SK-N-SH treated with all-trans-retinoic acid at 6 μM for 48 hours (cell line): ENCODE results near the gene HELZ.

Experiments used
- ATAC-seq: fragments of 200-7000 bp; cut with Tn5 transposase; 3 replicates; pipeline ENCODE4 v1.9.1; 2020; ENCODE audit warnings: mild to moderate bottlenecking, moderate library complexity
- BACH2 ChIP-seq: fragments of 250-450 bp; sonication (Bioruptor Pico); IDR thresholded peaks from 2 replicates; pipeline ENCODE4 v1.9.0; 2021; ENCODE audit warnings: mild to moderate bottlenecking, borderline replicate concordance
- ESRRG ChIP-seq: fragments of 250-450 bp; sonication (Bioruptor Pico); IDR thresholded peaks from 2 replicates; pipeline ENCODE4 v1.6.1; 2021; ENCODE audit warnings: mild to moderate bottlenecking
- GLIS3 ChIP-seq: fragments of 250-450 bp; sonication (Bioruptor Pico); IDR thresholded peaks from 2 replicates; pipeline ENCODE4 v1.5.0; 2020; ENCODE audit warnings: mild to moderate bottlenecking, moderate library complexity
- ISL1 ChIP-seq: fragments of 250-450 bp; sonication (Bioruptor Pico); IDR thresholded peaks from 2 replicates; pipeline ENCODE4 v2.1.2; 2022; ENCODE audit warnings: mild to moderate bottlenecking, moderate library complexity
- PPARA ChIP-seq: fragments of 250-450 bp; sonication (Bioruptor Pico); IDR thresholded peaks from 2 replicates; pipeline ENCODE4 v1.5.0; 2020; ENCODE audit warnings: mild to moderate bottlenecking, borderline replicate concordance
- RARB ChIP-seq: fragments of 250-450 bp; sonication (Bioruptor Pico); IDR thresholded peaks from 2 replicates; pipeline ENCODE4 v1.8.0; 2021; ENCODE audit warnings: mild to moderate bottlenecking, moderate library complexity
- SNAI2 ChIP-seq: fragments of 250-450 bp; sonication (Bioruptor Pico); IDR thresholded peaks from 2 replicates; pipeline ENCODE4 v1.5.0; 2020; ENCODE audit warnings: mild to moderate bottlenecking, moderate library complexity
- TOX ChIP-seq: fragments of 250-450 bp; sonication (Bioruptor Pico); IDR thresholded peaks from 2 replicates; pipeline ENCODE4 v1.8.0; 2021; ENCODE audit warnings: mild to moderate bottlenecking, moderate library complexity, borderline replicate concordance
- TSHZ2 ChIP-seq: fragments of 250-450 bp; sonication (Bioruptor Pico); IDR thresholded peaks from 2 replicates; pipeline ENCODE4 v1.5.0; 2020; ENCODE audit warnings: mild to moderate bottlenecking, moderate library complexity
- ZC3H10 ChIP-seq: fragments of 250-450 bp; sonication (Bioruptor Pico); IDR thresholded peaks from 2 replicates; pipeline ENCODE4 v1.5.1; 2021; ENCODE audit warnings: mild to moderate bottlenecking, moderate library complexity
- ZFP3 ChIP-seq: fragments of 250-450 bp; sonication (Bioruptor Pico); IDR thresholded peaks from 2 replicates; pipeline ENCODE4 v1.5.0; 2020; ENCODE audit warnings: mild to moderate bottlenecking, moderate library complexity
- ZFP30 ChIP-seq: fragments of 450-650 bp; formaldehyde crosslinking; IDR thresholded peaks from 2 replicates; pipeline ENCODE4 v1.5.0; 2022; ENCODE audit warnings: mild to moderate bottlenecking, moderate library complexity
- ZNF565 ChIP-seq: fragments of 450-650 bp; formaldehyde crosslinking; conservative IDR thresholded peaks from 2 replicates; pipeline ENCODE4 v1.5.0; 2020; ENCODE audit warnings: low read depth, mild to moderate bottlenecking, moderate library complexity
- ZNF70 ChIP-seq: fragments of 450-650 bp; formaldehyde crosslinking; IDR thresholded peaks from 2 replicates; pipeline ENCODE4 v1.5.0; 2020; ENCODE audit warnings: mild to moderate bottlenecking, moderate library complexity
- TF ChIP-seq, protein P1 (sequence below): fragments of 250-450 bp; sonication (Bioruptor Pico); IDR thresholded peaks from 2 replicates; pipeline ENCODE4 v1.8.0; 2021; ENCODE audit warnings: low read depth, mild to moderate bottlenecking, moderate library complexity, borderline replicate concordance
- TF ChIP-seq, protein P2 (sequence below): fragments of 250-450 bp; sonication (Bioruptor Pico); IDR thresholded peaks from 2 replicates; pipeline ENCODE4 v1.5.1; 2021; ENCODE audit warnings: mild to moderate bottlenecking, moderate library complexity
- TF ChIP-seq, protein P3 (sequence below): fragments of 250-450 bp; sonication (Bioruptor Pico); IDR thresholded peaks from 2 replicates; pipeline ENCODE4 v1.8.0; 2020; ENCODE audit warnings: mild to moderate bottlenecking, moderate library complexity, borderline replicate concordance
- TF ChIP-seq, protein P4 (sequence below): fragments of 250-450 bp; sonication (Bioruptor Pico); IDR thresholded peaks from 2 replicates; pipeline ENCODE4 v1.5.1; 2020; ENCODE audit warnings: low read depth, mild to moderate bottlenecking, moderate library complexity

The HELZ gene

DNA sequence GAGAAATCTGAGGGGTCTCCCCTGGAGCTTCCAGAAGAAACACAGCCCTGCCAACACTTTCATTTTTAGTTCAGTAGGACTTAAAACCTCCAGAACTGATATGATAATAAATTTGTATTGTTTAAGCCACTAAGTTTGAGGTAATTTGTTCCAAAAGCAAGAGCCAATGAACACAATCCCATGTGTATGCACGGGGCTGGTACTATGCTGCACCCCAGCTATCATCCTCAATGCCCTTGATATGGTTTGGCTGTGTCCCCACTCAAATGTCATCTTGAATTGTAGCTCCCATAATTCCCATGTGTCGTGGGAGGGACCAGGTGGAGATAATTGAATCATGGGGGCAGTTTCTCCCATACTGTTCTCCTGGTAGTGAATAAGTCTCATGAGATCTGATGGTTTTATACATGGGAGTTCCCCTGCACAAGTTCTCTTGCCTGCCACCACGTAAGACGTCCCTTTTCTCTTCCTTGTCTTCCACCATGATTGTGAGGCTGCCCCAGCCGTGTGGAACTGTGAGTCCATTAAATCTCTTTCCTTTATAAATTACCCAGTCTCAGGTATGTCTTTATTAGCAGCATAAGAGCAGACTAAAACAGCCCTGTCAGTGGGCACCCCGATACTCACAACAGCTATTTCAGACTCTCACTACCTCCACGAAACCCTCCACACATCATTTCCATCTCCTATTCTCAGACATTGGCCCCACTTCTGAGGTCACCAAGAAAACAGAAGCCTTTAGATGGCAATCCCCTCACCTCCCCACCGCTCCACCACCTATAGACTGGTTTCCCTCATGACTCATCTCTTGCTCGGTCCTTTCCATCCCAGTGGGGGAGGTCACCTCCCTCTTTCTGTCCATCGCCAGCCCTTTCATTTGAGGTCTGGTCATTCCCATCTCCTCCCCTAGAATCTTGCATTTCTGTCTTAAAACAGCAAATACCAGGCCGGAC lies 209.6 kb downstream of the HELZ start:
- ATAC-seq, result no peak
- TF ChIP-seq BACH2 (CRISPR knock-in tag) (no peak), SNAI2 (no peak), PPARA (no peak)
- TF ChIP-seq, protein P1, sequence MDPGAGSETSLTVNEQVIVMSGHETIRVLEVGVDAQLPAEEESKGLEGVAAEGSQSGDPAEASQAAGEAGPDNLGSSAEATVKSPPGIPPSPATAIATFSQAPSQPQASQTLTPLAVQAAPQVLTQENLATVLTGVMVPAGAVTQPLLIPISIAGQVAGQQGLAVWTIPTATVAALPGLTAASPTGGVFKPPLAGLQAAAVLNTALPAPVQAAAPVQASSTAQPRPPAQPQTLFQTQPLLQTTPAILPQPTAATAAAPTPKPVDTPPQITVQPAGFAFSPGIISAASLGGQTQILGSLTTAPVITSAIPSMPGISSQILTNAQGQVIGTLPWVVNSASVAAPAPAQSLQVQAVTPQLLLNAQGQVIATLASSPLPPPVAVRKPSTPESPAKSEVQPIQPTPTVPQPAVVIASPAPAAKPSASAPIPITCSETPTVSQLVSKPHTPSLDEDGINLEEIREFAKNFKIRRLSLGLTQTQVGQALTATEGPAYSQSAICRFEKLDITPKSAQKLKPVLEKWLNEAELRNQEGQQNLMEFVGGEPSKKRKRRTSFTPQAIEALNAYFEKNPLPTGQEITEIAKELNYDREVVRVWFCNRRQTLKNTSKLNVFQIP, result no peak
- TF ChIP-seq, protein P2, sequence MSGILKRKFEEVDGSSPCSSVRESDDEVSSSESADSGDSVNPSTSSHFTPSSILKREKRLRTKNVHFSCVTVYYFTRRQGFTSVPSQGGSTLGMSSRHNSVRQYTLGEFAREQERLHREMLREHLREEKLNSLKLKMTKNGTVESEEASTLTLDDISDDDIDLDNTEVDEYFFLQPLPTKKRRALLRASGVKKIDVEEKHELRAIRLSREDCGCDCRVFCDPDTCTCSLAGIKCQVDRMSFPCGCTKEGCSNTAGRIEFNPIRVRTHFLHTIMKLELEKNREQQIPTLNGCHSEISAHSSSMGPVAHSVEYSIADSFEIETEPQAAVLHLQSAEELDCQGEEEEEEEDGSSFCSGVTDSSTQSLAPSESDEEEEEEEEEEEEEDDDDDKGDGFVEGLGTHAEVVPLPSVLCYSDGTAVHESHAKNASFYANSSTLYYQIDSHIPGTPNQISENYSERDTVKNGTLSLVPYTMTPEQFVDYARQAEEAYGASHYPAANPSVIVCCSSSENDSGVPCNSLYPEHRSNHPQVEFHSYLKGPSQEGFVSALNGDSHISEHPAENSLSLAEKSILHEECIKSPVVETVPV (CRISPR knock-in tag), result no peak

GRCh38 chr17:67033613-67034012 lies 211.4 kb downstream of the HELZ start:
- no peak for ATAC-seq
- no peak for TF ChIP-seq TOX (CRISPR knock-in tag)
- TF ChIP-seq ZFP30 (CRISPR knock-in tag), result no peak
- TF ChIP-seq, protein P1, result no peak
- TF ChIP-seq, protein P3, sequence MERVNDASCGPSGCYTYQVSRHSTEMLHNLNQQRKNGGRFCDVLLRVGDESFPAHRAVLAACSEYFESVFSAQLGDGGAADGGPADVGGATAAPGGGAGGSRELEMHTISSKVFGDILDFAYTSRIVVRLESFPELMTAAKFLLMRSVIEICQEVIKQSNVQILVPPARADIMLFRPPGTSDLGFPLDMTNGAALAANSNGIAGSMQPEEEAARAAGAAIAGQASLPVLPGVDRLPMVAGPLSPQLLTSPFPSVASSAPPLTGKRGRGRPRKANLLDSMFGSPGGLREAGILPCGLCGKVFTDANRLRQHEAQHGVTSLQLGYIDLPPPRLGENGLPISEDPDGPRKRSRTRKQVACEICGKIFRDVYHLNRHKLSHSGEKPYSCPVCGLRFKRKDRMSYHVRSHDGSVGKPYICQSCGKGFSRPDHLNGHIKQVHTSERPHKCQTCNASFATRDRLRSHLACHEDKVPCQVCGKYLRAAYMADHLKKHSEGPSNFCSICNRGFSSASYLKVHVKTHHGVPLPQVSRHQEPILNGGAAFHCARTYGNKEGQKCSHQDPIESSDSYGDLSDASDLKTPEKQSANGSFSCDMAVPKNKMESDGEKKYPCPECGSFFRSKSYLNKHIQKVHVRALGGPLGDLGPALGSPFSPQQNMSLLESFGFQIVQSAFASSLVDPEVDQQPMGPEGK, result no peak
- TF ChIP-seq ZC3H10 (CRISPR knock-in tag), result no peak
- TF ChIP-seq, all 23 proteins: peak for 0

- ATAC-seq, result no peak
- TF ChIP-seq, protein P4, sequence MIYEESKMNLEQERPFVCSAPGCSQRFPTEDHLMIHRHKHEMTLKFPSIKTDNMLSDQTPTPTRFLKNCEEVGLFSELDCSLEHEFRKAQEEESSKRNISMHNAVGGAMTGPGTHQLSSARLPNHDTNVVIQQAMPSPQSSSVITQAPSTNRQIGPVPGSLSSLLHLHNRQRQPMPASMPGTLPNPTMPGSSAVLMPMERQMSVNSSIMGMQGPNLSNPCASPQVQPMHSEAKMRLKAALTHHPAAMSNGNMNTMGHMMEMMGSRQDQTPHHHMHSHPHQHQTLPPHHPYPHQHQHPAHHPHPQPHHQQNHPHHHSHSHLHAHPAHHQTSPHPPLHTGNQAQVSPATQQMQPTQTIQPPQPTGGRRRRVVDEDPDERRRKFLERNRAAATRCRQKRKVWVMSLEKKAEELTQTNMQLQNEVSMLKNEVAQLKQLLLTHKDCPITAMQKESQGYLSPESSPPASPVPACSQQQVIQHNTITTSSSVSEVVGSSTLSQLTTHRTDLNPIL (CRISPR knock-in tag), result no peak
- no peak for TF ChIP-seq ZFP3 (CRISPR knock-in tag)
- no peak for TF ChIP-seq ZNF565 (CRISPR knock-in tag)
- no peak for TF ChIP-seq PPARA
- TF ChIP-seq ISL1, result no peak
- no peak for TF ChIP-seq GLIS3
- no peak for TF ChIP-seq ZNF70
- no peak for TF ChIP-seq TSHZ2 (CRISPR knock-in tag)
- TF ChIP-seq ZC3H10 (CRISPR knock-in tag), result no peak
- TF ChIP-seq, protein P2 (CRISPR knock-in tag), result no peak
- no peak for TF ChIP-seq TOX (CRISPR knock-in tag)
- no peak for TF ChIP-seq ESRRG
- TF ChIP-seq, protein P1, result no peak
- TF ChIP-seq ZFP30 (CRISPR knock-in tag), result no peak
- no peak for TF ChIP-seq BACH2 (CRISPR knock-in tag)
- TF ChIP-seq, protein P3, result no peak
- no peak for TF ChIP-seq RARB
These were observed 212.0 kb downstream of the HELZ start for GRCh38 chr17:67032985-67033384.
